HEK293T (cell line): ENCODE measurements around the gene PTPRO.

Experiments
- BHLHE40 ChIP-seq: fragments of 450-650 bp; IDR thresholded peaks from 2 replicates; pipeline ENCODE4 v1.6.1; 2016; ENCODE audit warnings: mild to moderate bottlenecking, moderate library complexity, borderline replicate concordance
- FOXA1 ChIP-seq: fragments of 450-650 bp; IDR thresholded peaks from 2 replicates; pipeline ENCODE4 v1.6.1; 2016; ENCODE audit warnings: mild to moderate bottlenecking
- FOXK2 ChIP-seq: fragments of 450-650 bp; IDR thresholded peaks from 2 replicates; pipeline ENCODE4 v1.6.1; 2016; ENCODE audit warnings: mild to moderate bottlenecking
- FOXM1 ChIP-seq: fragments of 450-650 bp; IDR thresholded peaks from 2 replicates; pipeline ENCODE4 v1.6.1; 2017; ENCODE audit warnings: mild to moderate bottlenecking, borderline replicate concordance
- HDGF ChIP-seq: fragments of 450-650 bp; IDR thresholded peaks from 2 replicates; pipeline ENCODE4 v1.6.1; 2017; ENCODE audit warnings: antibody characterized with exemption, borderline replicate concordance
- L3MBTL2 ChIP-seq: fragments of 450-650 bp; conservative IDR thresholded peaks from 2 replicates; pipeline ENCODE4 v1.6.1; 2016; ENCODE audit warnings: mild to moderate bottlenecking
- NFRKB ChIP-seq: fragments of 450-650 bp; IDR thresholded peaks from 2 replicates; pipeline ENCODE4 v1.6.1; 2016; ENCODE audit warnings: mild to moderate bottlenecking, moderate library complexity
- SP1 ChIP-seq: fragments of 450-650 bp; IDR thresholded peaks from 2 replicates; pipeline ENCODE4 v1.6.1; 2017
- SUZ12 ChIP-seq: fragments of 450-650 bp; IDR thresholded peaks from 2 replicates; pipeline ENCODE4 v1.6.1; 2016; ENCODE audit warnings: mild to moderate bottlenecking
- TARDBP ChIP-seq: fragments of 450-650 bp; IDR thresholded peaks from 2 replicates; pipeline ENCODE4 v1.6.1; 2016
- ZNF384 ChIP-seq: fragments of 450-650 bp; IDR thresholded peaks from 2 replicates; pipeline ENCODE4 v1.6.1; 2016
- TF ChIP-seq, protein P1 (sequence below): fragments of 450-650 bp; IDR thresholded peaks from 2 replicates; pipeline ENCODE4 v1.6.1; 2016

DNA sequence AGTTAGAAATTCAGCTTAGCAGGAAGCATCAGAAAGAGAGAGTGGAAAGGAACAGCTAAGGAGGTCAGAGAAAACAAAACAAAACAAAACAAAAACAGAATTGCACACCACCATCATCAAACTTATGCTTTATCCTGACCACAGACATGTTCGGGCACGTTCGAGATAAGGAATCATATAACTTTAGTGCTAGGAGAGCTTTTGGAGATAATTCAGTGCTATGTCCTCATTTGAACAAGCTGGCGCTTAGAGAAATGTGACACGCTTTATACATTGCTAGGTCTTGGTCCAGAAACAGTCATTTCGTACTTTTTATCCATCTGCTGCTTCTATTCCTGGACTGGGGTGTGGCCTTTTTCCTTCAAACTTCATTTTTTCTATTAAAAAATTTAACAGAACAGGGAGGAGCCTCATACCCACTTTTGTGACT lies 213.1 kb downstream of the PTPRO start:
- TF ChIP-seq FOXK2 (no peak), SUZ12 (no peak), NFRKB (no peak), HDGF (no peak), BHLHE40 (no peak), SP1 (no peak), TARDBP (no peak), FOXA1 (no peak), L3MBTL2 (no peak), ZNF384 (no peak), FOXM1 (no peak)
- TF ChIP-seq, protein P1, sequence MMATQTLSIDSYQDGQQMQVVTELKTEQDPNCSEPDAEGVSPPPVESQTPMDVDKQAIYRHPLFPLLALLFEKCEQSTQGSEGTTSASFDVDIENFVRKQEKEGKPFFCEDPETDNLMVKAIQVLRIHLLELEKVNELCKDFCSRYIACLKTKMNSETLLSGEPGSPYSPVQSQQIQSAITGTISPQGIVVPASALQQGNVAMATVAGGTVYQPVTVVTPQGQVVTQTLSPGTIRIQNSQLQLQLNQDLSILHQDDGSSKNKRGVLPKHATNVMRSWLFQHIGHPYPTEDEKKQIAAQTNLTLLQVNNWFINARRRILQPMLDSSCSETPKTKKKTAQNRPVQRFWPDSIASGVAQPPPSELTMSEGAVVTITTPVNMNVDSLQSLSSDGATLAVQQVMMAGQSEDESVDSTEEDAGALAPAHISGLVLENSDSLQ = no peak
